Liver (tissue), 3 donors: ENCODE results near the gene HS3ST4.

Source experiments
- CTCF ChIP-seq: fragments of 150-350 bp; IDR thresholded peaks from 2 replicates; pipeline ENCODE4 v1.5.1; 2017; ENCODE audit warnings: improper control_type of control experiment, low read depth, low read length; ENCODE audit not compliant: missing input control
- GABPA ChIP-seq, 2 donors: IDR thresholded peaks in 1 of 2; conservative IDR thresholded peaks in 1 of 2; 2 replicates each; pipeline ENCODE4 v1.6.1; 2016; ENCODE audit warnings: antibody characterized with exemption in 2 of 2, mild to moderate bottlenecking in 1 of 2, moderate library complexity in 1 of 2
- MAX ChIP-seq: IDR thresholded peaks from 2 replicates; pipeline ENCODE4 v1.6.1; 2016; ENCODE audit warnings: antibody characterized with exemption
- donor health status: healthy.
- donor health status: healthy.

GRCh38 chr16:25692742-25693508 lies 1.2 kb downstream of the HS3ST4 start:
- no peak for TF ChIP-seq CTCF
- TF ChIP-seq MAX: no peak
- no peak for TF ChIP-seq GABPA (IDR thresholded peaks at IDR 0.05 in 1 of 2, conservative IDR thresholded peaks at IDR 0.05 in 1 of 2)
